K562 (cell line): ENCODE results near the gene BATF. TPM values are rescaled to one million over a fixed set of nuclear protein-coding genes. Genes with fewer than 3 reads are reported as not detected.
A peak's percentile ranks its signal among the peaks of the same experiment; 100 is the strongest.

Experiments
- ARNT ChIP-seq, 2 experiments: fragments of 450-650 bp; IDR thresholded peaks; 2 replicates each; pipeline ENCODE4 v1.6.1; 2016; ENCODE audit warnings: mild to moderate bottlenecking in 1 of 2
- BRCA1 ChIP-seq, 2 experiments: fragments of 450-650 bp in 1 of 2; sonication (generic) in 1 of 2; formaldehyde crosslinking in 1 of 2; IDR thresholded peaks; 2 replicates each; pipeline versions ENCODE4 v1.5.0 to v1.6.1; 2017 to 2020; ENCODE audit warnings: mild to moderate bottlenecking in 1 of 2, missing genetic modification reagents in 1 of 2
- DEAF1 ChIP-seq: fragments of 450-650 bp; formaldehyde crosslinking; IDR thresholded peaks from 2 replicates; pipeline ENCODE4 v1.4.0; 2020; ENCODE audit warnings: mild to moderate bottlenecking, moderate library complexity
- EGR1 ChIP-seq: fragments of 450-650 bp; conservative IDR thresholded peaks from 2 replicates; pipeline ENCODE4 v1.6.1; 2017; ENCODE audit warnings: mild to moderate bottlenecking
- ELF1 ChIP-seq: fragments of 200-800 bp; sonication (Bioruptor generic); IDR thresholded peaks from 2 replicates; pipeline ENCODE4 v1.6.1; 2016; ENCODE audit warnings: missing genetic modification characterization, missing compliant biosample characterization
- HDAC2 ChIP-seq: fragments of 450-650 bp; IDR thresholded peaks from 2 replicates; pipeline ENCODE4 v1.6.1; 2016; ENCODE audit warnings: mild to moderate bottlenecking
- HNRNPK ChIP-seq: fragments of 200-400 bp; formaldehyde crosslinking; IDR thresholded peaks from one replicate; pipeline ENCODE4 v1.6.1; 2018; ENCODE audit warnings: mild to moderate bottlenecking, low read depth, low read length; ENCODE audit not compliant: poor library complexity, severe bottlenecking
- MIER1 ChIP-seq: fragments of 450-650 bp; IDR thresholded peaks from 2 replicates; pipeline ENCODE4 v1.6.1; 2016; ENCODE audit warnings: antibody characterized with exemption, mild to moderate bottlenecking, low read depth
- MTA1 ChIP-seq: fragments of 450-650 bp; IDR thresholded peaks from 2 replicates; pipeline ENCODE4 v1.6.1; 2017; ENCODE audit warnings: borderline replicate concordance
- PHF21A ChIP-seq: fragments of 450-650 bp; IDR thresholded peaks from 2 replicates; pipeline ENCODE4 v1.6.1; 2017; ENCODE audit warnings: low read depth, borderline replicate concordance
- POU5F1 ChIP-seq: fragments of 150-350 bp; IDR thresholded peaks from 2 replicates; pipeline ENCODE4 v1.6.1; 2014; ENCODE audit warnings: borderline replicate concordance, low read length, low read depth, mild to moderate bottlenecking; ENCODE audit not compliant: partially characterized antibody
- RBM15 ChIP-seq: fragments of 200-400 bp; formaldehyde crosslinking; IDR thresholded peaks from 2 replicates; pipeline ENCODE4 v1.6.1; 2018; ENCODE audit warnings: mild to moderate bottlenecking, low read length, moderate library complexity; ENCODE audit not compliant: insufficient read depth
- SMARCA4 ChIP-seq: fragments of 450-650 bp; IDR thresholded peaks from 2 replicates; pipeline ENCODE4 v1.6.1; 2016
- TAL1 ChIP-seq: fragments of 450-650 bp; IDR thresholded peaks from 2 replicates; pipeline ENCODE4 v1.6.1; 2016; ENCODE audit warnings: mild to moderate bottlenecking
- THRAP3 ChIP-seq: fragments of 450-650 bp; IDR thresholded peaks from 2 replicates; pipeline ENCODE4 v1.6.1; 2016; ENCODE audit warnings: mild to moderate bottlenecking, inconsistent platforms, borderline replicate concordance
- ZBTB26 ChIP-seq: fragments of 450-650 bp; formaldehyde crosslinking; IDR thresholded peaks from 2 replicates; pipeline ENCODE4 v1.4.0; 2022; ENCODE audit warnings: missing genetic modification characterization
- ZNF407 ChIP-seq: fragments of 450-650 bp; IDR thresholded peaks from 2 replicates; pipeline ENCODE4 v1.6.1; 2016; ENCODE audit warnings: low read depth
- ZNF785 ChIP-seq: fragments of 250-450 bp; sonication (Bioruptor Pico); IDR thresholded peaks from 2 replicates; pipeline ENCODE4 v1.4.0; 2020; ENCODE audit warnings: mild to moderate bottlenecking
- polyA plus RNA-seq, 8 experiments: library from polyadenylated mRNA; depleted of rRNA in 4 of 8; stranded (reverse) in 5 of 8; unstranded in 3 of 8; fragments of >200 nt; fragmentation: Nextera tagmentation in 2 of 8; fragmentation: Illumina TruSeq in 1 of 8; extraction: Ambion mirVana in 2 of 8; extraction: Trizol in 1 of 8; gene quantifications; 2 replicates each; pipeline versions ENCODE4 v1.2.1 to v1.2.3, GENCODE V29; 2011 to 2014; ENCODE audit warnings: inconsistent platforms in 1 of 8, missing spikeins in 1 of 8
- total RNA-seq, 7 experiments: library from RNA; depleted of rRNA in 6 of 7; stranded (reverse); fragments of >200 nt in 6 of 7; fragmentation: Illumina TruSeq in 2 of 7; extraction: Trizol in 2 of 7; gene quantifications; 2 replicates each; pipeline versions ENCODE4 v1.2.1 to v1.2.3, GENCODE V29; 2011 to 2021; ENCODE audit warnings: low replicate concordance in 1 of 7

The BATF gene
- total and polyA plus RNA-seq, 9 of the 15 experiments (the other 6 are each of a cell fraction or from before 2014, with no cell fraction given): 0.13 to 2.1 (median 0.55) TPM; not detected in 2

GRCh38 chr14:75486318-75486717, 36.0 kb upstream of the BATF start (continued):
- TF ChIP-seq ARNT (IDR thresholded peaks at IDR 0.05) (peak in 1 of 2 experiments; percentile 65; a peak in 2 of 4 replicates), THRAP3 (peak; percentile 90; the same call in 1 of the 2 replicates), ELF1 (tag) (no peak), MTA1 (peak; percentile 91), ZBTB26 (CRISPR knock-in tag) (0 out of 2 replicates have a peak, but pooled peaks have one; percentile 38), EGR1 (no peak), DEAF1 (CRISPR knock-in tag) (no peak), ZNF407 (no peak; the same call in 1 of the 2 replicates), HDAC2 (peak; percentile 59; the same call in 1 of the 2 replicates), HNRNPK (no peak), RBM15 (no peak), MIER1 (0 out of 2 replicates have a peak, but pooled peaks have one; percentile 32), PHF21A (no peak), ZNF785 (CRISPR knock-in tag) (no peak), SMARCA4 (peak; percentile 79), POU5F1 (no peak), BRCA1 (IDR thresholded peaks at IDR 0.05) (no peak), BRCA1 (CRISPR knock-in tag; IDR thresholded peaks at IDR 0.05) (no peak), TAL1 (peak; percentile 73)
